NCI-H1105 treated with DMSO at 0.1 percent for 48 hours (cell line): ENCODE measurements around the gene PHRF1.

Experiments used
- DNase-seq: peaks from one replicate; lab custom pipeline; 2025; lab: John Stamatoyannopoulos, UW

Gene PHRF1

DNA sequence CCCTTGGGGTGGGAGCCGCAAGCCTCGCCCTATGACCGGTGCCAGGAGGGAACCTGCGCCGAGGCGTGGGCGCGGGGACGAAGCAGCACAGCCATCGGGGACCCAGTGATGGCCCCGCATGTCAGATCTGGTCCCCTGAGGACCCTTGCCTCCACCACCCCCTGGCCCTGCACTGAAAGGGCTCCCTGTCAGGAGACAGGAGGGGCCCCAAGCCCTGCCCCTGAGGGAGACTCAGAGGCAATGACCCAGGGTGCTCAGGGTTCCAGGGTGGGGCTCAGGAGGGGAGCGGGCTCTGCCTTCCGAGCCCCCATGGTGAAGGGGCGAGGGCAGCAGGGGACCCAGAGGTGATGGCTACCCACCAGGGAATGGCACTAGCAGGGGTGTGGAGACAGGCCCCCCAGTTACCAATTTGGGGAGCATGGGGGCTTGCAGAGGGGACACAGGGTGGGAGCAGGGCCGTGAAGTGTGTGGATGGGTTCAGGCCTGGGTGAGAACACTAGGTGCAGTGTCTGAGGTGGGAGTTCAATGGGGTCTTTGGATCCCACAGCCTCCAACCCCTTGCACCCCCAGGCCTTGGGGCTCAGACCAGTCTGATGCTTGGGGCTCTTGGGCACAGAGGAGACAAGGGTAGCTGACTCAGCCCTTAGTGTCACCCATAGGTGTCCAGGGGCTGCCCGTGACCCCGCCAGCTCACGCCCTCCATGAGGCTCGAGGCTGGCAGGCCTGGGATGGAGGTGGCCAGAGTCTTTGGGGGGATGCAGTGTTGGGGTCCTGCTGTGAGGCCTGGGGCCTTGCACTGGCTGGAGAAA lies 38.4 kb upstream of the PHRF1 start:
- no peak for DNase-seq

- no peak for DNase-seq
These were observed 37.7 kb upstream of the PHRF1 start for GRCh38 chr11:538431-539051.

DNA sequence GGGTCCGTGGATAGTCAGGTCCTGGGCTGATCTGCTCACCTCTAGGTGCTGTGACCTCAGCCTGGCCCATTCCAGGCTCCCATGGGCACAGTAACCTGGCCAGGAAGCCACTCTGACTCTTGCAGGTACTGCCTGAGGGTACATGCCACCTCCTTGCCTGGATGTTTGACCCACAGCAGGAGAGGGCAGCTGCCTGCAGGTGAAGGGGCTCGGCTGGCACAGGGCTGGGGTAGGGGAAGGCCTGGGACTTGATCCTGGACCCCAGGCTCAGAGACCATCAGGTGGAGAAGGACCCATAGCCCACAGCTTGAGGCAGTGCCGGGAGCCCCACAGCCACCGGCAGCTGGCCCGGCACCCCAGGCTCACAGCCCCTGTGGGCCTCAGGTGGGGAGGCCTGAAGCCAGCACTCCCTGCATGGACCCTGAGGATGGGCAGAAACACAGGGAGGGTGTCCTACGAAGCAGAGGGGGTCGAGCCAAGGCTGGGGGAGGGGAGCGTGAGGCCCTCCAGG lies 36.2 kb upstream of the PHRF1 start:
- DNase-seq = no peak

- no peak for DNase-seq
These were observed 35.5 kb upstream of the PHRF1 start for GRCh38 chr11:540583-541432.

DNA sequence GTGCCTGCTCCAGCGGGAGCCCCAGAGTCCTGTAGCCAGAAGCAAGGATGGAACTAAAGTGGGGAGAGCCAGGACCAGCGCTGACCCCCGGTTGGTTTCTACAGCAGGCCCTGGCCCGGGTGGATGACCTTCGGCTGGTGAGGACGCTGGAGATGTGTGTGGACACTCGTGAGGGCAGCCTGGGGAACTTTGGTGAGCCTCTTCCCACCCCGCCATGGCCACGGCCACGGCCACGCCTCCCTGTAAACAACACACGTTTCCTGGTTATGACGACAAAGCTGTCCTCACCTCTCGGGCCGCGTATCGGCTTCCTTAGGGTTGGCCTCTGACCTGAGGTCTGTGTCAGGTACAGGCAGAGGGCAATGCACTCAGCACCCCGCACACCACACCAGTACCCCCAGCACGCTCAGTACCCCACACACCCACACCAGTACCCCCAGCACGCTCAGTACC lies 34.8 kb upstream of the PHRF1 start:
- DNase-seq = no peak

GRCh38 chr11:544817-545166 lies 31.5 kb upstream of the PHRF1 start:
- DNase-seq = no peak

GRCh38 chr11:545171-545570 lies 31.1 kb upstream of the PHRF1 start:
- no peak for DNase-seq

GRCh38 chr11:548700-549603 lies 27.3 kb upstream of the PHRF1 start:
- no peak for DNase-seq

- no peak for DNase-seq
These were observed 26.1 kb upstream of the PHRF1 start for GRCh38 chr11:550021-550745.

DNA sequence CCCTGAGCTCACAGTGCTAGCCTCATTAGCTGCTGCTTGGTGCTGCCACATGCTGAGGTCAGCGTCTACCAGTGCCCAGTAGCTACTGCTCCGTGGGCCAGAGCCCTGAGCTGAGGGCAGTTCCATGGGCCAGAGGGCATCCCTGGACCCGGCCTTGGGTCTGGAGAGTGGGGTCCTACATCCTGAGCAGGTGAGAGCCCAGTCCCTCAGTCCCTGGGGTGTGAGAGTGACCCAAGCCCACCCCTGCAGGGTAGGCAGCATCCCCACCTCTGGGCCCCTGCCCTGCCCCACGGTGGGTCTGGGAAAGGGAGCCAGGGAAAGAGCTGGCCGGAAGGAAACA lies 25.6 kb upstream of the PHRF1 start:
- no peak for DNase-seq

DNA sequence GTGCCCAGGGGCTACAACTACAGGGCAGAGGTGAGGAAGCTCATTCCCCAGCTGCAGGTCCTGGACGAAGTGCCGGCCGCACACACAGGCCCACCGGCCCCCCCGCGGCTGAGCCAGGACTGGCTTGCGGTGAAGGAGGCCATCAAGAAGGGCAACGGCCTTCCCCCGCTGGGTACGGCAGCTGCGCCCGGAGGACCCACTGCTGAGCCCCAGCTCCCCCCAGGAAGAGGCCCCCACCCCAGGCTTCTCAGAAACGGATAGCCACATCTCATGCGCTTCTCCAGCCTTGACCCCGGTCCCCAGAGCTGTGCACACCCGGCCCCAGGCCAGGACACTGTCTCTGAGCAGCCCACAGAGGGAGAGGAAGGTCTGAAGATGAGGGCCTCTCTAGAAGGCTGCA lies 25.1 kb upstream of the PHRF1 start:
- no peak for DNase-seq

DNA sequence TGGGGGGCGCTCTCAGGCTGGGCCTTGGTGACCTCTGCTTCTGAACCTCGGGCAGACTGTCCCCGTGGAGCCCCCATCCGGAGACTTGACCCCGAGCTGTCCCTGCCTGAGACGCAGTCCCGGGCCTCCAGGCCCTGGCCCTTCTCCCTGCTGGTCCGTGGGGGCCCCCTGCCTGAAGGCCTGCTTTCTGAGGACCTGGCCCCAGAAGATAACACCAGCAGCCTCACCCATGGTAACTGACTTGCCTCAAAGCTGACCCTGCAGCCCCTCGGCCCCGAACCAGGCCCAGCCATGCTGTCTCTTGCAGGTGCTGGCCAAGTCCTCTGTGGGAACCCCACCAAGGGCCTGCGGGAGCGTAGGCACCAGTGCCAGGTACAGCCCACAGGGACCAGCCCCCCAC lies 24.7 kb upstream of the PHRF1 start:
- no peak for DNase-seq

- no peak for DNase-seq
These were observed 22.9 kb upstream of the PHRF1 start for GRCh38 chr11:553083-553987.

DNA sequence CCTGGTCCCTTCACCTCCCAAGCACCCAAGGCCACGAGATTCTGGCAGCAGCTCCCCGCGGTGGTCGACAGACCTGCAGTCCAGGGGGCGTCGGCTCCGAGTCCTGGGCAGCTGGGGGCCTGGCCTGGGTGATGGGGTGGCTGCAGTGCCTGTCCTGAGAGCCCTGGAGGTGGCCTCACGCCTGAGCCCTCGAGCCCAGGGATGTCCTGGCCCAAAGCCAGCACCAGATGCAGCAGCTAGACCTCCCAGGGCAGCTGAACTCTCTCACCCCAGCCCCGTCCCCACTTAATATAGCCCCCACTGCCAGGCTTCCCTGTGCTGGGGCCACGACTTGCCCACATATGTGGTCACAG lies 22.3 kb upstream of the PHRF1 start:
- DNase-seq = no peak

GRCh38 chr11:554428-555226 lies 21.6 kb upstream of the PHRF1 start:
- DNase-seq = peak; percentile 79

DNA sequence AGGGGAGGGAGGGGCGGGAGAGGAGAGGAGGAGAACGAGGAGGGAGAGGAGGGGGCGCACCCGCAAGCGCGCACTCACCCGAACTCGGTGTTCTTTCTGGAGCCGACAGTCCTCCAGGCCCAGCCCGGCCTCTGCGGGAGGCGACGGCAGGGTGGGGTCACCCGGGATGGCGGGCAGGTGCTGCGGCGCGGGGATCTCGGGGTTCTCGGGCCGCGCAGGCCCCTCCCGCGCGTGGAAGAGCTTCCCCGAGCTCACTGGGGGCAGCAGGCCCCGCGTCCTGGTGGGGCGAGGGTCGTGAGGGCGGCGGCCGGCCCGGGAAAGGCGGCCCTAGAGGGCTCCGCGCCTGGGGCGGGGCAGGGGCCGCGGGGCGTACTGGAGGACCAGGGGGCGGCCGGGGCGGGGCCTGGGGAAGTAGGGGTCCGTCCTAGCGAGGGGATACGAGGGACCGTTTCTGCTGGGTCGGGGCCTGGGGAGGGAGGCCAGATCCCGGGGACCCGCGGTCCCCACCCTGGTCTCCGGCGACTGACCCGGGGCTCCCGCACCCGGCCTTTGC lies 21.0 kb upstream of the PHRF1 start:
- peak; percentile 23 for DNase-seq

GRCh38 chr11:555780-556661 lies 20.2 kb upstream of the PHRF1 start:
- peak; percentile 23 for DNase-seq
